ENCODE results near the gene AKAP6.

DNA sequence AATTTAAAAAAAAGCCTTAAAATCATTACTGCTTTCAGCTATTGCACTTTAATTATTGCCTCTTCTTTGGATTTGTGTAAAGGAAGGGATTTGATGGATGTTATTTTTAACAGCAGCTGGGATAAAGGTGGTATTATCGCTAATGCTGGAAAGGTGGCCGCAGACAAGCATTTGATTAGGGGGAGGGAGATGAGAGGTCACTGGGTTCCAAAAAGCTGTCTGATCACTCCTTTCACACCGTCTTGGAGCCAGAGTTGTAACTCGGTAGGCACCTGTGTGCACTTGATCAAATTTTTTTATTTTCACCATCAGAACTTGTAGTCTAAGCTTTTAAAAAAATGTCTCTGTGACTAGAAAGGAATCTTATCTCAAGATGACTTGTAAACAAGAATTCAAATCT lies 99.8 kb downstream of the AKAP6 start:
- TF ChIP-seq, protein P1, sequence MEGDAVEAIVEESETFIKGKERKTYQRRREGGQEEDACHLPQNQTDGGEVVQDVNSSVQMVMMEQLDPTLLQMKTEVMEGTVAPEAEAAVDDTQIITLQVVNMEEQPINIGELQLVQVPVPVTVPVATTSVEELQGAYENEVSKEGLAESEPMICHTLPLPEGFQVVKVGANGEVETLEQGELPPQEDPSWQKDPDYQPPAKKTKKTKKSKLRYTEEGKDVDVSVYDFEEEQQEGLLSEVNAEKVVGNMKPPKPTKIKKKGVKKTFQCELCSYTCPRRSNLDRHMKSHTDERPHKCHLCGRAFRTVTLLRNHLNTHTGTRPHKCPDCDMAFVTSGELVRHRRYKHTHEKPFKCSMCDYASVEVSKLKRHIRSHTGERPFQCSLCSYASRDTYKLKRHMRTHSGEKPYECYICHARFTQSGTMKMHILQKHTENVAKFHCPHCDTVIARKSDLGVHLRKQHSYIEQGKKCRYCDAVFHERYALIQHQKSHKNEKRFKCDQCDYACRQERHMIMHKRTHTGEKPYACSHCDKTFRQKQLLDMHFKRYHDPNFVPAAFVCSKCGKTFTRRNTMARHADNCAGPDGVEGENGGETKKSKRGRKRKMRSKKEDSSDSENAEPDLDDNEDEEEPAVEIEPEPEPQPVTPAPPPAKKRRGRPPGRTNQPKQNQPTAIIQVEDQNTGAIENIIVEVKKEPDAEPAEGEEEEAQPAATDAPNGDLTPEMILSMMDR (IDR thresholded peaks at IDR 0.05): no peak
- TF ChIP-seq POLR2A (IDR thresholded peaks at IDR 0.05): no peak

Measured in right lobe of liver (tissue), 4 donors.